Endodermal cell (in vitro differentiated cells): ENCODE data around the gene IRGM. TPM values are rescaled to one million over a fixed set of nuclear protein-coding genes. Genes with fewer than 3 reads are reported as not detected.

Experiments
- DNase-seq: peaks from one replicate; pipeline ENCODE4 v3.0.0-alpha.2; 2017
- H3K27ac ChIP-seq: 2 replicates; pipeline ENCODE4 v1.5.1; 2013; ENCODE audit warnings: mild to moderate bottlenecking, low read depth, low read length, moderate library complexity
- H3K27me3 ChIP-seq: 2 replicates; pipeline ENCODE4 v1.6.1; 2013; ENCODE audit warnings: mild to moderate bottlenecking, low read length, moderate library complexity; ENCODE audit not compliant: insufficient read depth, control insufficient read depth, poor library complexity, severe bottlenecking
- H3K36me3 ChIP-seq: 2 replicates; pipeline ENCODE4 v1.7.0; 2013; ENCODE audit warnings: mild to moderate bottlenecking, low read length, moderate library complexity; ENCODE audit not compliant: control insufficient read depth, insufficient read depth
- H3K4me1 ChIP-seq: one replicate; pipeline ENCODE4 v1.7.0; 2013; ENCODE audit warnings: low read length; ENCODE audit not compliant: control insufficient read depth, insufficient read depth
- H3K4me3 ChIP-seq: 2 replicates; pipeline ENCODE4 v1.5.1; 2013; ENCODE audit warnings: mild to moderate bottlenecking, low read length, moderate library complexity
- H3K9ac ChIP-seq: 2 replicates; pipeline ENCODE4 v1.6.1; 2013; ENCODE audit warnings: mild to moderate bottlenecking, low read length, moderate library complexity; ENCODE audit not compliant: poor library complexity, severe bottlenecking; ENCODE audit errors: extremely low read depth
- H3K9me3 ChIP-seq: 2 replicates; pipeline ENCODE4 v1.6.1; 2013; ENCODE audit warnings: mild to moderate bottlenecking, low read length, moderate library complexity; ENCODE audit not compliant: control insufficient read depth
- H3K27ac Mint-ChIP-seq: 2 replicates; pipeline ENCODE4 v1.8.0; 2020; ENCODE audit warnings: mixed read lengths
- H3K27me3 Mint-ChIP-seq: 2 replicates; pipeline ENCODE4 v1.8.0; 2021; ENCODE audit warnings: mild to moderate bottlenecking, mixed read lengths; ENCODE audit not compliant: insufficient read depth
- H3K36me3 Mint-ChIP-seq: 2 replicates; pipeline ENCODE4 v1.8.0; 2020; ENCODE audit warnings: low read depth, mixed read lengths
- H3K4me1 Mint-ChIP-seq: 2 replicates; pipeline ENCODE4 v1.8.0; 2020; ENCODE audit warnings: mixed read lengths
- H3K4me3 Mint-ChIP-seq: 2 replicates; pipeline ENCODE4 v1.8.0; 2020; ENCODE audit warnings: mild to moderate bottlenecking, moderate library complexity, mixed read lengths
- H3K9me3 Mint-ChIP-seq: 2 replicates; pipeline ENCODE4 v1.8.0; 2020; ENCODE audit warnings: mild to moderate bottlenecking, mixed read lengths
- WGBS, 2 experiments: methylation state at CpG; one replicate each; pipeline versions ENCODE4 v1.1.5 to v1.1.7; 2013; ENCODE audit warnings: missing lambda C conversion rate in 2 of 2, mixed read lengths in 1 of 2; ENCODE audit not compliant: insufficient coverage in 1 of 2, insufficient read length in 1 of 2; 5-methylcytosine and 5-hydroxymethylcytosine counted together
- total RNA-seq, 2 donors: library from RNA; stranded (reverse); fragmentation: NEBNext Ultra II Directional in 1 of 2; extraction: Animal tissue kit (Norgen Biotek cat#: 25700) in 1 of 2; gene quantifications; 2 replicates in 1 of 2; 3 replicates in 1 of 2; pipeline ENCODE4 v1.2.1, GENCODE V29; 2021
- TF ChIP-seq, protein P1 (sequence below): fragments of 200-600 bp; sonication (generic); conservative IDR thresholded peaks from 2 replicates; pipeline ENCODE4 v1.5.0; 2021; ENCODE audit warnings: antibody characterized with exemption, mild to moderate bottlenecking

The IRGM gene
- total RNA-seq, 2 donors from 2014 or later, result not detected

DNA sequence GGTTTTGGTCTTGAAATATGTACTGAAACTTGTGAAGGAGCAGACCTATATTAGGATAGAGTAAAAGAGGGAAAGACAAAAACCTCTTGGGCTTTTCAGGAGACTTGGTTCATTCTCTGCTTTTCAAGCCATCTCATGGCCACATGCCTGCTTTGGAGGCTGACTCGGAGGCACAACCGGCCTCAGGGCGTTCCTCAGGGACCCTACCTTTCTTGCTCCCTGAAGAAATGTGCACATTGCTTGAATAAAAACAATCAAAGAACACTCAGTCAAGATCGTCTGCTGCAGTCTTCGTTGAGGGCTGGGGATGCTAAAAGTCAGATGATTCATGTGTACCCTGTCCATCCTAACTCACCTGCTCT is 994 bp downstream of the IRGM start:
- Mint-ChIP-seq H3K4me3 (no peak overlapping the region), H3K36me3 (no peaks in the 10 kb centered on the region), H3K9me3 (peaks cover 16% of the 10 kb centered on the region), H3K27me3 (peaks cover 32% of the 10 kb centered on the region), H3K4me1 (no peaks in the 10 kb centered on the region), H3K27ac (no peak overlapping the region)
- H3K36me3 ChIP-seq, result no peaks in the 10 kb centered on the region
- peaks cover 3% of the 10 kb centered on the region for H3K27me3 ChIP-seq
- WGBS, 2 experiments, result 53 to 60% methylated on average over 5 of the region's 5 CpGs
- no peaks in the 10 kb centered on the region for H3K9me3 ChIP-seq
- H3K4me3 ChIP-seq, result no peak overlapping the region
- no peak for DNase-seq
- H3K27ac ChIP-seq, result no peak overlapping the region
- TF ChIP-seq, protein P1, sequence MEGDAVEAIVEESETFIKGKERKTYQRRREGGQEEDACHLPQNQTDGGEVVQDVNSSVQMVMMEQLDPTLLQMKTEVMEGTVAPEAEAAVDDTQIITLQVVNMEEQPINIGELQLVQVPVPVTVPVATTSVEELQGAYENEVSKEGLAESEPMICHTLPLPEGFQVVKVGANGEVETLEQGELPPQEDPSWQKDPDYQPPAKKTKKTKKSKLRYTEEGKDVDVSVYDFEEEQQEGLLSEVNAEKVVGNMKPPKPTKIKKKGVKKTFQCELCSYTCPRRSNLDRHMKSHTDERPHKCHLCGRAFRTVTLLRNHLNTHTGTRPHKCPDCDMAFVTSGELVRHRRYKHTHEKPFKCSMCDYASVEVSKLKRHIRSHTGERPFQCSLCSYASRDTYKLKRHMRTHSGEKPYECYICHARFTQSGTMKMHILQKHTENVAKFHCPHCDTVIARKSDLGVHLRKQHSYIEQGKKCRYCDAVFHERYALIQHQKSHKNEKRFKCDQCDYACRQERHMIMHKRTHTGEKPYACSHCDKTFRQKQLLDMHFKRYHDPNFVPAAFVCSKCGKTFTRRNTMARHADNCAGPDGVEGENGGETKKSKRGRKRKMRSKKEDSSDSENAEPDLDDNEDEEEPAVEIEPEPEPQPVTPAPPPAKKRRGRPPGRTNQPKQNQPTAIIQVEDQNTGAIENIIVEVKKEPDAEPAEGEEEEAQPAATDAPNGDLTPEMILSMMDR, result no peak
- no peaks in the 10 kb centered on the region for H3K4me1 ChIP-seq
- no peak overlapping the region for H3K9ac ChIP-seq

DNA sequence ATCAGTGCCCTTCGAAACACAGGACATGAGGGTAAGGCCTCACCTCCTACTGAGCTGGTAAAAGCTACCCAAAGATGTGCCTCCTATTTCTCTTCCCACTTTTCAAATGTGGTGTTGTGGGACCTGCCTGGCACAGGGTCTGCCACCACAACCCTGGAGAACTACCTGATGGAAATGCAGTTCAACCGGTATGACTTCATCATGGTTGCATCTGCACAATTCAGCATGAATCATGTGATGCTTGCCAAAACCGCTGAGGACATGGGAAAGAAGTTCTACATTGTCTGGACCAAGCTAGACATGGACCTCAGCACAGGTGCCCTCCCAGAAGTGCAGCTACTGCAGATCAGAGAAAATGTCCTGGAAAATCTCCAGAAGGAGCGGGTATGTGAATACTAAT is 1.9 kb downstream of the IRGM start:
- no peak overlapping the region for H3K27ac ChIP-seq
- 82 to 89% methylated on average over 4 of the region's 4 CpGs for WGBS, 2 experiments
- no peaks in the 10 kb centered on the region for H3K9me3 ChIP-seq
- H3K4me1 ChIP-seq, result no peaks in the 10 kb centered on the region
- H3K4me1 Mint-ChIP-seq, result no peaks in the 10 kb centered on the region
- no peaks in the 10 kb centered on the region for H3K36me3 Mint-ChIP-seq
- TF ChIP-seq, protein P1, result no peak
- no peak overlapping the region for H3K9ac ChIP-seq
- H3K27me3 Mint-ChIP-seq, result peaks cover 32% of the 10 kb centered on the region
- DNase-seq, result no peak
- H3K27me3 ChIP-seq, result peaks cover 6% of the 10 kb centered on the region
- no peak overlapping the region for H3K4me3 Mint-ChIP-seq
- peaks cover 16% of the 10 kb centered on the region for H3K9me3 Mint-ChIP-seq
- H3K27ac Mint-ChIP-seq, result no peak overlapping the region
- H3K4me3 ChIP-seq, result no peak overlapping the region
- H3K36me3 ChIP-seq, result no peaks in the 10 kb centered on the region

DNA sequence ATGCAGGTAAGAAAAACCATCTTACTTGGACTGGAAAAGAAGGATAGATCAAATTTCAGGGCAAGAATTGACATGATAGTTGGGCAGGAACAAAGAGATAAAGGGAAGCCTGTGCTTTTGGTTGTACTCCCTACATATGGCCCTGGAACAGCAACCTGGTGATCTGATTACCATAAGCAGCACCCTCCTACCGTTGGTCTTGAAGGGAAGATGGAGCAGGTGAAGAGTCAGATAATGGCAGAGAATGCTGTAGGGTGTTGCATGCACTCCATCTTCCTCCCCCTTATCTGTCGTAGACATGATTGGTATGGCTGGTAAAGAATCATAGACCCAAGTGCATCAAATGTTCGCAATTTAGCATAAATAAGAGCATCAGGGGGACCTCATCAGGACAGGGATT is 4.7 kb downstream of the IRGM start:
- H3K36me3 ChIP-seq, result no peaks in the 10 kb centered on the region
- TF ChIP-seq, protein P1, result no peak
- Mint-ChIP-seq H3K4me3 (no peak overlapping the region), H3K4me1 (no peaks in the 10 kb centered on the region), H3K36me3 (no peaks in the 10 kb centered on the region), H3K27ac (no peak overlapping the region), H3K27me3 (peaks cover 29% of the 10 kb centered on the region), H3K9me3 (peaks cover 7% of the 10 kb centered on the region)
- H3K4me1 ChIP-seq, result no peaks in the 10 kb centered on the region
- no peaks in the 10 kb centered on the region for H3K9me3 ChIP-seq
- peaks cover 6% of the 10 kb centered on the region for H3K27me3 ChIP-seq
- H3K27ac ChIP-seq, result no peak overlapping the region
- 84% methylated on average over 2 to 3 of the region's 3 CpGs for WGBS, 2 experiments
- no peak overlapping the region for H3K4me3 ChIP-seq
- H3K9ac ChIP-seq, result no peak overlapping the region
- no peak for DNase-seq
